ENCODE data around the gene SH3YL1.

GRCh38 chr2:270861-271260 lies 7.0 kb upstream of the SH3YL1 start:
- no peak for TF ChIP-seq CTCF (conservative IDR thresholded peaks at IDR 0.05; ENCODE audit: low read depth, low read length)
- no peak for TF ChIP-seq EZH2 (IDR thresholded peaks at IDR 0.05; ENCODE audit: borderline replicate concordance, low read depth, low read length, poor library complexity, severe bottlenecking)

Data from A673 (cell line).